GM12892 (cell line): ENCODE results near the gene LZTR1.

Experiments used
- POLR2A ChIP-seq: IDR thresholded peaks from 2 replicates; pipeline ENCODE4 v1.6.1; 2011; ENCODE audit warnings: low read depth, low read length, control low read depth
- TAF1 ChIP-seq: IDR thresholded peaks from 2 replicates; pipeline ENCODE4 v1.6.1; 2011; ENCODE audit warnings: low read depth, mild to moderate bottlenecking, control low read depth, low read length, borderline replicate concordance

DNA sequence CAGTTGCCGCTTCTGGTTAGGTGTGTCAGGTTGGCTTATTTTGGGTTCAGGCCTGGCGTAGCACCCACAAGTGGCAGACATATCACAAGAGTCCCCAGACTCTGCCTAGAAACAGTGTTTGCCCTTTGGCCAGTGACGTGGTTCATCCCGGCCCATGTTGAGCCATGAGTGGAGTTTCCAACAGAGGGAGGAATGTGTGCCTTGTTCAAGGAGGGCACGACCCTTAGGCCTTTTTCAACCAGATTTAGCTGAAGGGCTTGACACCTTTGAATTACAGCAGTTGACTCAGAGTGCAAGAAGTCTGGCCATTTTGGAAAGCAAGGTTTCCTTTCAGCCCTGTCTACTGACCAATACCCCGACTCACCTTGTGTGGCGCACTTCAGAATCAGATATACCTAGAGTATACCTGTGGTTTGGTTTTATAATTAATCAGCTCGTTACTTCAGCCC is 30.1 kb upstream of the LZTR1 start:
- TF ChIP-seq TAF1 (no peak), POLR2A (no peak)
